BLaER1 (cell line): ENCODE data around the gene TNFRSF8.

Experiments
- H3K27ac ChIP-seq: shearing (Covaris generic); formaldehyde crosslinking; 2 replicates; pipeline ENCODE4 v1.8.1; 2022
- H3K27me3 ChIP-seq: shearing (Covaris generic); formaldehyde crosslinking; 2 replicates; pipeline ENCODE4 v1.8.1; 2022
- H3K36me3 ChIP-seq: shearing (Covaris generic); formaldehyde crosslinking; 2 replicates; pipeline ENCODE4 v1.8.1; 2022
- H3K4me1 ChIP-seq: shearing (Covaris generic); formaldehyde crosslinking; 2 replicates; pipeline ENCODE4 v1.8.1; 2022
- H3K4me2 ChIP-seq: shearing (Covaris generic); formaldehyde crosslinking; 2 replicates; pipeline ENCODE4 v1.8.1; 2022
- H3K4me3 ChIP-seq: shearing (Covaris generic); formaldehyde crosslinking; 2 replicates; pipeline ENCODE4 v1.8.1; 2022
- H3K9ac ChIP-seq: shearing (Covaris generic); formaldehyde crosslinking; 2 replicates; pipeline ENCODE4 v1.8.1; 2022
- H3K9me3 ChIP-seq: shearing (Covaris generic); formaldehyde crosslinking; 2 replicates; pipeline ENCODE4 v1.8.1; 2022
- H4K20me1 ChIP-seq: shearing (Covaris generic); formaldehyde crosslinking; 2 replicates; pipeline ENCODE4 v1.8.1; 2022
- Cebpa-rat ChIP-seq: shearing (Covaris generic); IDR thresholded peaks from 2 replicates; pipeline ENCODE4 v1.8.1; 2022

Gene TNFRSF8

GRCh38 chr1:12138196-12139168 lies 75.4 kb downstream of the TNFRSF8 start:
- no peak for TF ChIP-seq Cebpa-rat
- Histone ChIP-seq H3K27ac (no peak overlapping the region), H3K36me3 (no peaks in the 10 kb centered on the region), H4K20me1 (no peaks in the 10 kb centered on the region), H3K9me3 (no peaks in the 10 kb centered on the region), H3K27me3 (no peaks in the 10 kb centered on the region), H3K9ac (no peak overlapping the region), H3K4me2 (no peak overlapping the region), H3K4me1 (peaks cover 48% of the 10 kb centered on the region), H3K4me3 (no peak overlapping the region)

- H3K27me3 ChIP-seq, result no peaks in the 10 kb centered on the region
- H3K4me2 ChIP-seq, result no peak overlapping the region
- H3K9me3 ChIP-seq, result no peaks in the 10 kb centered on the region
- TF ChIP-seq Cebpa-rat, result no peak
- H3K4me1 ChIP-seq, result peaks cover 57% of the 10 kb centered on the region
- H4K20me1 ChIP-seq, result no peaks in the 10 kb centered on the region
- H3K27ac ChIP-seq, result peak overlapping the region; percentile 4; the same call in 1 of the 2 replicates
- no peak overlapping the region for H3K4me3 ChIP-seq
- H3K36me3 ChIP-seq, result no peaks in the 10 kb centered on the region
- no peak overlapping the region for H3K9ac ChIP-seq
These were observed 76.9 kb downstream of the TNFRSF8 start for GRCh38 chr1:12140016-12140415.

DNA sequence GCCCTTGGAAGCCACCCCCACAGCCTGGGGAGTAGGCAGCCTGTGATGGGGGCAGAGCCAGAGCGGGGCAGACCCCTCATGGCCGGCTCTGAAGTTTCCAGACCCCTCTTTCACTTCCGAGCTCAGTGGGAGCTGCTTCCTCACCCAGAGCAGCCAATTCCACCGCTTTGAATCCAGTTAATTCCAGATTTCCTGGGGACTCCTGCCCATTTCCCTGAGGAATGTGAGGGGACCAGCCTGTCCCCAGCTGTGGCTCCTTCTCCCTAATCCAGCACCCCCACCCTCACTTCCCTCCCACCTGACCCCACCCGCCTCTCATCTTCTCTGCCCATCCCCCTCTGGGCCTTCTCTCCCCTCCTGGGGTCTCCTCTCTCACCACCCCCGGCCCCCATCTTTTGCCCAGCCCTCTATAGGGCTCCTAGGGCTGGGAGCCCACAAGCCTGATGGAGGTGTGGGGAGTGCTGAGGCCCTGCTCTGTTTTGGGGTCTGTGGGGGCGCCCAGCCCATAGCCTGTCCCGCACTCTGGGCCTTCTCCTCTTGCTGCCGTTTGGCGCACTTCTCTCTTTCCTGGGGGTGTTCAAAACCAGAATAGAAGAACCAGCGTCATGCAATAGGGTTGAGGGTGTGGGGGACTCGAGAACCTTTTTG lies 77.5 kb downstream of the TNFRSF8 start:
- H3K4me1 ChIP-seq, result peaks cover 63% of the 10 kb centered on the region

GRCh38 chr1:12141163-12141850 lies 78.2 kb downstream of the TNFRSF8 start:
- H3K4me2 ChIP-seq, result no peak overlapping the region
- H3K27me3 ChIP-seq, result no peaks in the 10 kb centered on the region
- no peak for TF ChIP-seq Cebpa-rat
- no peaks in the 10 kb centered on the region for H4K20me1 ChIP-seq
- H3K9me3 ChIP-seq, result no peaks in the 10 kb centered on the region
- H3K9ac ChIP-seq, result no peak overlapping the region
- no peak overlapping the region for H3K4me3 ChIP-seq
- H3K27ac ChIP-seq, result peak overlapping the region; percentile 62; the same call in 1 of the 2 replicates
- H3K36me3 ChIP-seq, result no peaks in the 10 kb centered on the region
- peaks cover 69% of the 10 kb centered on the region for H3K4me1 ChIP-seq

More for the DNA sequence above, 77.5 kb downstream of the TNFRSF8 start:
- Histone ChIP-seq H3K27me3 (no peaks in the 10 kb centered on the region), H3K9me3 (no peaks in the 10 kb centered on the region), H3K9ac (no peak overlapping the region), H3K36me3 (no peaks in the 10 kb centered on the region), H3K4me3 (no peak overlapping the region), H3K4me2 (no peak overlapping the region), H4K20me1 (no peaks in the 10 kb centered on the region), H3K27ac (no peak overlapping the region)
- no peak for TF ChIP-seq Cebpa-rat

DNA sequence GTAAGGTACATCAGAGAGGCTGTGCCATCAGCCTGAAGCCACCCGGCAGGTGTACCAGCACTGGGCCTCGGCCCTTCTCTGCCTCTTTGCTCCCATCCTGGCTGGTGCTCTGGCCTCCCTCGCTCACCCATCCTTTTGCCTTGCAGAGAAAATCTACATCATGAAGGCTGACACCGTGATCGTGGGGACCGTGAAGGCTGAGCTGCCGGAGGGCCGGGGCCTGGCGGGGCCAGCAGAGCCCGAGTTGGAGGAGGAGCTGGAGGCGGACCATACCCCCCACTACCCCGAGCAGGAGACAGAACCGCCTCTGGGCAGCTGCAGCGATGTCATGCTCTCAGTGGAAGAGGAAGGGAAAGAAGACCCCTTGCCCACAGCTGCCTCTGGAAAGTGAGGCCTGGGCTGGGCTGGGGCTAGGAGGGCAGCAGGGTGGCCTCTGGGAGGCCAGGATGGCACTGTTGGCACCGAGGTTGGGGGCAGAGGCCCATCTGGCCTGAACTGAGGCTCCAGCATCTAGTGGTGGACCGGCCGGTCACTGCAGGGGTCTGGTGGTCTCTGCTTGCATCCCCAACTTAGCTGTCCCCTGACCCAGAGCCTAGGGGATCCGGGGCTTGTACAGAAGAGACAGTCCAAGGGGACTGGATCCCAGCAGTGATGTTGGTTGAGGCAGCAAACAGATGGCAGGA lies 79.2 kb downstream of the TNFRSF8 start:
- H3K9ac ChIP-seq, result peak overlapping the region; percentile 39; the same call in 1 of the 2 replicates
- H3K36me3 ChIP-seq, result no peaks in the 10 kb centered on the region
- TF ChIP-seq Cebpa-rat, result no peak

GRCh38 chr1:12142891-12143630 lies 80.0 kb downstream of the TNFRSF8 start:
- Histone ChIP-seq H3K9ac (peak overlapping the region; percentile 39), H3K4me2 (peak overlapping the region; percentile 64), H4K20me1 (no peaks in the 10 kb centered on the region), H3K4me3 (no peak overlapping the region), H3K36me3 (no peaks in the 10 kb centered on the region), H3K27me3 (no peaks in the 10 kb centered on the region), H3K4me1 (peaks cover 82% of the 10 kb centered on the region), H3K27ac (peak overlapping the region; percentile 62), H3K9me3 (no peaks in the 10 kb centered on the region)
- TF ChIP-seq Cebpa-rat, result no peak

More for the DNA sequence above, 79.2 kb downstream of the TNFRSF8 start:
- Histone ChIP-seq H3K4me1 (peaks cover 79% of the 10 kb centered on the region), H3K9me3 (no peaks in the 10 kb centered on the region), H3K27me3 (no peaks in the 10 kb centered on the region), H3K27ac (peak overlapping the region; percentile 62), H4K20me1 (no peaks in the 10 kb centered on the region), H3K4me3 (no peak overlapping the region), H3K4me2 (peak overlapping the region; percentile 64)

GRCh38 chr1:12143631-12144155 lies 80.6 kb downstream of the TNFRSF8 start:
- Histone ChIP-seq H3K4me3 (no peak overlapping the region), H3K27me3 (no peaks in the 10 kb centered on the region), H4K20me1 (no peaks in the 10 kb centered on the region), H3K4me1 (peaks cover 83% of the 10 kb centered on the region), H3K9ac (peak overlapping the region; percentile 15; the same call in 1 of the 2 replicates), H3K27ac (peak overlapping the region; percentile 62), H3K36me3 (no peaks in the 10 kb centered on the region), H3K4me2 (peak overlapping the region; percentile 64), H3K9me3 (no peaks in the 10 kb centered on the region)
- TF ChIP-seq Cebpa-rat, result no peak

DNA sequence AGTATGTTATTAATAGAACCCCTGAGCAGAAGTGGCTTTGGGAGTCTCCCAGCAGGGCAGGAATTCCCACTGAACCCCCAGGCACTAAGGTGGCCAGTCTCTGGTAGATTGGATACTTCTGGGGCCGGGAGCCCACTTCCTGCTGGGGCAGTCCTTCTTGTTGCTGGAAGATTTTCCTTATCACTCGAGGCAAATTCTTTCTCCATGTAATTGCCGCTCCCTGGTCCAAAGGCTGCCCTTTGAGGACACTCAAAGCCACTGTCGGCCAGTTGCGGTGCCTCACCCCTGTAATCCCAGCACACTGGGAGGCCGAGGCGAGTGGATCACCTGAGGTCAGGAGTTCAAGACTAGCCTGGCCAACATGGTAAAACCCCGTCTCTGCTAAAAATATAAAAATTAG lies 81.1 kb downstream of the TNFRSF8 start:
- H4K20me1 ChIP-seq, result no peaks in the 10 kb centered on the region
- peak overlapping the region; percentile 64 for H3K4me2 ChIP-seq
- H3K27me3 ChIP-seq, result no peaks in the 10 kb centered on the region
- no peak overlapping the region for H3K4me3 ChIP-seq
- peak overlapping the region; percentile 62 for H3K27ac ChIP-seq
- no peaks in the 10 kb centered on the region for H3K36me3 ChIP-seq
- peaks cover 88% of the 10 kb centered on the region for H3K4me1 ChIP-seq
- no peak for TF ChIP-seq Cebpa-rat
- peak overlapping the region; percentile 15; the same call in 1 of the 2 replicates for H3K9ac ChIP-seq
- no peaks in the 10 kb centered on the region for H3K9me3 ChIP-seq
